Skeletal muscle tissue (tissue), 4 donors: Measurements from ENCODE around the gene GOLGA6C. TPM values are rescaled to one million over a fixed set of nuclear protein-coding genes. Genes with fewer than 3 reads are reported as not detected.
"Not testable (repeated sequence)": the region's sequence is repeated elsewhere in the genome, so short reads cannot be mapped to it uniquely, and the experiment has no call there.

Experiments used
- H3K27ac ChIP-seq: one replicate; pipeline ENCODE4 v1.7.0; 2013; ENCODE audit warnings: mild to moderate bottlenecking, low read depth, low read length, inconsistent platforms
- H3K27me3 ChIP-seq, 3 donors: one replicate each; pipeline ENCODE4 v1.7.0; 2013; ENCODE audit warnings: low read length in 3 of 3; ENCODE audit not compliant: control insufficient read depth in 3 of 3, insufficient read depth in 3 of 3
- H3K36me3 ChIP-seq, 3 donors: one replicate each; pipeline ENCODE4 v1.7.0; 2013; ENCODE audit warnings: low read length in 3 of 3; ENCODE audit not compliant: control insufficient read depth in 3 of 3, insufficient read depth in 3 of 3
- H3K4me1 ChIP-seq, 3 donors: one replicate each; pipeline ENCODE4 v1.7.0; 2013; ENCODE audit warnings: low read length in 3 of 3, mild to moderate bottlenecking in 3 of 3; ENCODE audit not compliant: control insufficient read depth in 3 of 3, insufficient read depth in 3 of 3
- H3K4me3 ChIP-seq, 3 donors: one replicate each; pipeline ENCODE4 v1.7.0; 2013; ENCODE audit warnings: low read length in 3 of 3
- H3K9ac ChIP-seq, 3 donors: one replicate each; pipeline ENCODE4 v1.7.0; 2013; ENCODE audit warnings: low read length in 3 of 3, mild to moderate bottlenecking in 3 of 3, moderate library complexity in 2 of 3, low read depth in 1 of 3
- H3K9me3 ChIP-seq, 3 donors: one replicate each; pipeline ENCODE4 v1.7.0; 2013; ENCODE audit warnings: low read length in 3 of 3; ENCODE audit not compliant: control insufficient read depth in 3 of 3
- total RNA-seq: library from RNA; depleted of rRNA; stranded (reverse); fragments of >200 nt; gene quantifications from one replicate; pipeline ENCODE4 v1.2.3, GENCODE V29; 2014
- donor health status: Osteomylitis.

GOLGA6C gene
- total RNA-seq, 1 donor from 2014 or later: not detected

DNA sequence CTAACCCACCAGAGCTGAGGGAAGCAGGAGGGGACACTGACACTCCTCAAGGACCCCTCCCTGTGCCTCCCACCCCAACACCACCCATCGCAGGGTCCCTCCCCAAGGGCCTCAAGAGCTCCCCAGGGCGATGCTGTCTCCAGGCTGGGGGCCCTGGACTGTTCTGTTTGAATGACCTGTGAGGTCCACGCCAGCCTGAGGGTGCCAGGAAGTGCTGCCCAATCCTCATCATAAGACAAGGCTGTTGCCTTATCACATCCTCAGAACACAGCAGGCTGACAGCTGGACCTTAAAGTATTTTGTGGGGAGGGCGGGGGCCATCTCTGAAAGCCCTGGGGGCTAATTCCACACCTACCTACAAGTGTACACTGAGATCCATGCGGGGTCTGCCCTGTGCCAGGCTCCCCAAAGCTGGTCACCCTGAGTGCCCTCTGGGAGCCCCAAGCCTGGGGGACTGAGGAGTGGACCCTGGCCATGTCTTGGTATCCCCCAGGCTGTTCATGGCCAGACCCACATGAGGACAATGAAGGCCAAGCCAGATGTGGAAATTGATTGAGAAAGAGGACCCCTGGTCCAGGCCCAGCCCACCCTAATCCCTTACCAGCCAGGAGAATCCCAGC lies 23.8 kb upstream of the GOLGA6C start:
- Histone ChIP-seq H3K36me3 (no peaks in the 10 kb centered on the region), H3K27me3 (peaks cover 15 to 50% (median 42%) of the 10 kb centered on the region in 3 donors), H3K27ac (no peak overlapping the region), H3K4me3 (no peak overlapping the region), H3K9me3 (no peaks in the 10 kb centered on the region), H3K4me1 (peaks cover 0 to 2% (median 0%) of the 10 kb centered on the region in 3 donors), H3K9ac (no peak overlapping the region)

GRCh38 chr15:75235051-75235673 lies 23.0 kb upstream of the GOLGA6C start:
- no peak overlapping the region for H3K9ac ChIP-seq
- H3K4me1 ChIP-seq: peaks cover 0 to 2% (median 0%) of the 10 kb centered on the region in 3 donors
- H3K36me3 ChIP-seq: no peaks in the 10 kb centered on the region
- H3K4me3 ChIP-seq: no peak overlapping the region
- no peaks in the 10 kb centered on the region for H3K9me3 ChIP-seq
- H3K27me3 ChIP-seq: peaks cover 15 to 50% (median 42%) of the 10 kb centered on the region in 3 donors
- no peak overlapping the region for H3K27ac ChIP-seq

GRCh38 chr15:75235760-75236729 lies 22.1 kb upstream of the GOLGA6C start:
- no peaks in the 10 kb centered on the region for H3K36me3 ChIP-seq
- H3K4me1 ChIP-seq: no peaks in the 10 kb centered on the region
- peaks cover 15 to 52% (median 42%) of the 10 kb centered on the region in 3 donors for H3K27me3 ChIP-seq
- H3K9ac ChIP-seq: no peak overlapping the region
- H3K4me3 ChIP-seq: no peak overlapping the region
- no peaks in the 10 kb centered on the region for H3K9me3 ChIP-seq
- no peak overlapping the region for H3K27ac ChIP-seq

DNA sequence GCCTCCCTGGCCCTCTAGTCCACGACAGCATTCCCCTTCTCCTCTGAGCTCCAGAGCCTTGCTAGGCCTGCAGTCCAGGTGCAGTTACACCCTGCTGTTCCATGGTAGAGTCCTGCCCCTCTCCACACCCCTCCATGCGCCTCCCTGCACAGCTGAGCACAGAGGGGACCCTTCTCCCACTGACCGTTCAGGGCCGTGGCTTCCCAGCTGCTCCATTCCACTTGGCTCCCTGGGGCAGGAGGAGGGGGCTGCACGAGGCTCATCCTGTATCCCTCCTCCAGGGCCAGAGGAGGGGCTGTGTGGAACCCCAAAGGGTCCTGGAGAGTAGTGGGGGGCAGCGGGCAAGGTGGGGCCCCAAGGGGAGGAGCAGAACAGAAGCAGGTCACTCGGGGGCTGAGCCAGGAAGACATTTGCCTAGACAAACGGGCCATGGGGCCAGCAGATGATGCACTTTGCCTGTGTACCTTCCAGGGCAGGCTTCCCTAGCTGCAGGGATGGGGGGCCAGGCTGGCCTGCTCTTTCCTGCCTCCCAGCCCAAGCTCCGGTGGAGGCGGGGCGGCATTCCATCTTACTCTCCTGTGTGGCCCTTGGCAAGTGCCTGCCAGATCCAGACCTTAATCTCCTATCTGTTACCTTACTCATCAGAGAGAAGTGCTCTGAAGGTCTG lies 20.7 kb upstream of the GOLGA6C start:
- no peaks in the 10 kb centered on the region for H3K36me3 ChIP-seq
- no peak overlapping the region for H3K27ac ChIP-seq
- no peaks in the 10 kb centered on the region for H3K9me3 ChIP-seq
- H3K4me3 ChIP-seq: no peak overlapping the region
- no peak overlapping the region for H3K9ac ChIP-seq
- peaks cover 11 to 49% (median 38%) of the 10 kb centered on the region in 3 donors for H3K27me3 ChIP-seq
- no peaks in the 10 kb centered on the region for H3K4me1 ChIP-seq

- H3K27ac ChIP-seq: no peak overlapping the region
- H3K36me3 ChIP-seq: no peaks in the 10 kb centered on the region
Observed at GRCh38 chr15:75238150-75238549, 20.0 kb upstream of the GOLGA6C start.

DNA sequence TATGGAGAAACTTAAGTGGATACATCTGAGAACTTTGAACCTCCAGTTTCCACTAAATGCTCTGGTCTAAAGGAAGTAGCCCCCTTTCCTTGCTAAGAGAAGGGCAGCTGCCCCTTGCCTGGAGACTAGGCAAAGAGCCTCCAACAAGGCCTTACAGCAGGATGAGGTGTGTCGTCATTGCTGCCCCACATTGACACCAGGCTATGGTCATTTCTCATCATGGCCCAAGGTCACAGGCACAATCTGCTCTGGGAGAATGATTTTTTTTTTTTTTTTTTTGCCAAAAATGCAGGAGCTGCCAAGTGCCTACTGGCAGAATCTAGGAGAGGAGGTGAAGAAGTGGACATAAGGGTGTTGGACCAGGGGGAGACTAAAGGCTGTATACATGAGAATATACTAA lies 12.4 kb upstream of the GOLGA6C start:
- H3K36me3 ChIP-seq, H3K27ac ChIP-seq, H3K9ac ChIP-seq, H3K4me3 ChIP-seq, H3K4me1 ChIP-seq, H3K9me3 ChIP-seq: not testable (repeated sequence)
- peaks cover 0 to 14% (median 7%) of the 10 kb centered on the region in 3 donors for H3K27me3 ChIP-seq

More at GRCh38 chr15:75238150-75238549, 20.0 kb upstream of the GOLGA6C start:
- Histone ChIP-seq H3K27me3 (peaks cover 8 to 43% (median 32%) of the 10 kb centered on the region in 3 donors), H3K9me3 (no peaks in the 10 kb centered on the region), H3K9ac (no peak overlapping the region), H3K4me3 (no peak overlapping the region), H3K4me1 (no peaks in the 10 kb centered on the region)

- not testable (repeated sequence) for H3K9ac ChIP-seq, H3K27ac ChIP-seq, H3K4me3 ChIP-seq, H3K36me3 ChIP-seq, H3K4me1 ChIP-seq, H3K9me3 ChIP-seq
- peaks cover 0 to 14% (median 14%) of the 10 kb centered on the region in 3 donors for H3K27me3 ChIP-seq
Observed at GRCh38 chr15:75248991-75249390, 9.1 kb upstream of the GOLGA6C start.

DNA sequence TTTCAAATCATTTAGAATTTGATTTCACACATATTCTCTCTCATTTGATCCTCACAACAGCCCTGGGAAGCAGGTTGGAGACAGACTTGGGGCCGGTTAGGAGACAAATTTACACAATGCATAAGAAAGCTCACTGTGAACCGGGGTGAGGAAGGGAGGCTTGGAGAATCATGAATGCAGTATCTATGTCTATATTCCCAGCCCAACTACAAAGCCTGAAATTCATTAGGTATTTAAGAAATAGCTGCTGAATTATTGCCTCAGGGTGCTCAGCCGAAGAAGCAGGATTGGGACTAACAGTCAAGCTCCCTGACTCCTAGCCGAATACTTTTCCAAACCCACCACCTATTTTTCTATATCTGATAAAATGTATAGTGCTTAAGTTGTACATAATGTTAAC lies 8.4 kb upstream of the GOLGA6C start:
- H3K27ac ChIP-seq: no peak overlapping the region
- H3K4me3 ChIP-seq: no peak overlapping the region
- no peaks in the 10 kb centered on the region for H3K9me3 ChIP-seq
- peaks cover 0 to 14% (median 14%) of the 10 kb centered on the region in 3 donors for H3K27me3 ChIP-seq
- H3K4me1 ChIP-seq: no peaks in the 10 kb centered on the region
- no peaks in the 10 kb centered on the region for H3K36me3 ChIP-seq
- no peak overlapping the region for H3K9ac ChIP-seq

GRCh38 chr15:75251343-75251742 lies 6.8 kb upstream of the GOLGA6C start:
- not testable (repeated sequence) for H3K27ac ChIP-seq, H3K9ac ChIP-seq, H3K9me3 ChIP-seq, H3K4me1 ChIP-seq, H3K36me3 ChIP-seq, H3K4me3 ChIP-seq
- H3K27me3 ChIP-seq: peaks cover 0 to 14% (median 14%) of the 10 kb centered on the region in 3 donors
